ENCODE data around the gene AXIN1.
"Not testable (repeated sequence)": the region's sequence is repeated elsewhere in the genome, so short reads cannot be mapped to it uniquely, and the experiment has no call there.

AXIN1 gene

GRCh38 chr16:263944-264343 is 88.6 kb downstream of the AXIN1 start:
- H2AFZ ChIP-seq (ENCODE audit: low read depth, low read length): no peak overlapping the region
- H3K36me3 ChIP-seq (ENCODE audit: insufficient read depth, low read length): peaks cover 63% of the 10 kb centered on the region
- H3K4me3 ChIP-seq (ENCODE audit: low read length): no peak overlapping the region
- H3K27me3 ChIP-seq (ENCODE audit: insufficient read depth, low read length): no peaks in the 10 kb centered on the region
- H3K4me1 ChIP-seq (ENCODE audit: insufficient read depth, low read length): no peaks in the 10 kb centered on the region
- H3K9me3 ChIP-seq (ENCODE audit: low read length): no peaks in the 10 kb centered on the region

GRCh38 chr16:263182-263774 is 89.2 kb downstream of the AXIN1 start:
- H3K4me1 ChIP-seq (ENCODE audit: insufficient read depth, low read length): no peaks in the 10 kb centered on the region
- no peaks in the 10 kb centered on the region for H3K27me3 ChIP-seq (ENCODE audit: insufficient read depth, low read length)
- H2AFZ ChIP-seq (ENCODE audit: low read depth, low read length): no peak overlapping the region
- no peaks in the 10 kb centered on the region for H3K9me3 ChIP-seq (ENCODE audit: low read length)
- H3K4me3 ChIP-seq (ENCODE audit: low read length): no peak overlapping the region
- H3K36me3 ChIP-seq (ENCODE audit: insufficient read depth, low read length): peaks cover 63% of the 10 kb centered on the region

GRCh38 chr16:262121-262745 is 90.3 kb downstream of the AXIN1 start:
- no peaks in the 10 kb centered on the region for H3K4me1 ChIP-seq (ENCODE audit: insufficient read depth, low read length)
- H2AFZ ChIP-seq (ENCODE audit: low read depth, low read length): no peak overlapping the region
- peaks cover 63% of the 10 kb centered on the region for H3K36me3 ChIP-seq (ENCODE audit: insufficient read depth, low read length)
- H3K9me3 ChIP-seq (ENCODE audit: low read length): no peaks in the 10 kb centered on the region
- no peak overlapping the region for H3K4me3 ChIP-seq (ENCODE audit: low read length)
- no peaks in the 10 kb centered on the region for H3K27me3 ChIP-seq (ENCODE audit: insufficient read depth, low read length)

GRCh38 chr16:261031-261691 is 91.4 kb downstream of the AXIN1 start:
- no peak overlapping the region for H3K4me3 ChIP-seq (ENCODE audit: low read length)
- no peak overlapping the region for H2AFZ ChIP-seq (ENCODE audit: low read depth, low read length)
- peaks cover 67% of the 10 kb centered on the region for H3K36me3 ChIP-seq (ENCODE audit: insufficient read depth, low read length)
- H3K4me1 ChIP-seq (ENCODE audit: insufficient read depth, low read length): no peaks in the 10 kb centered on the region
- H3K27me3 ChIP-seq (ENCODE audit: insufficient read depth, low read length): no peaks in the 10 kb centered on the region
- no peaks in the 10 kb centered on the region for H3K9me3 ChIP-seq (ENCODE audit: low read length)

GRCh38 chr16:260326-260725 is 92.2 kb downstream of the AXIN1 start:
- Histone ChIP-seq H3K27me3 (ENCODE audit: insufficient read depth, low read length) (no peaks in the 10 kb centered on the region), H2AFZ (ENCODE audit: low read depth, low read length) (no peak overlapping the region), H3K36me3 (ENCODE audit: insufficient read depth, low read length) (peaks cover 69% of the 10 kb centered on the region), H3K9me3 (ENCODE audit: low read length) (peaks cover 4% of the 10 kb centered on the region), H3K4me1 (ENCODE audit: insufficient read depth, low read length) (no peaks in the 10 kb centered on the region), H3K4me3 (ENCODE audit: low read length) (no peak overlapping the region)

- Histone ChIP-seq H3K36me3 (ENCODE audit: insufficient read depth, low read length) (peaks cover 67% of the 10 kb centered on the region), H3K27me3 (ENCODE audit: insufficient read depth, low read length) (no peaks in the 10 kb centered on the region), H3K9me3 (ENCODE audit: low read length) (peaks cover 4% of the 10 kb centered on the region)
Measured at GRCh38 chr16:259814-260253, 92.7 kb downstream of the AXIN1 start.

GRCh38 chr16:259226-259625 is 93.3 kb downstream of the AXIN1 start:
- H3K27me3 ChIP-seq (ENCODE audit: insufficient read depth, low read length): no peaks in the 10 kb centered on the region
- H3K9me3 ChIP-seq (ENCODE audit: low read length): peaks cover 4% of the 10 kb centered on the region
- H2AFZ ChIP-seq (ENCODE audit: low read depth, low read length): no peak overlapping the region
- peaks cover 64% of the 10 kb centered on the region for H3K36me3 ChIP-seq (ENCODE audit: insufficient read depth, low read length)
- H3K4me1 ChIP-seq (ENCODE audit: insufficient read depth, low read length): no peaks in the 10 kb centered on the region
- H3K4me3 ChIP-seq (ENCODE audit: low read length): no peak overlapping the region

More at GRCh38 chr16:259814-260253, 92.7 kb downstream of the AXIN1 start:
- Histone ChIP-seq H3K4me3 (ENCODE audit: low read length) (no peak overlapping the region), H3K4me1 (ENCODE audit: insufficient read depth, low read length) (no peaks in the 10 kb centered on the region), H2AFZ (ENCODE audit: low read depth, low read length) (no peak overlapping the region)

- not testable (repeated sequence) for H3K4me3 ChIP-seq (ENCODE audit: low read length); H2AFZ ChIP-seq (ENCODE audit: low read depth, low read length); H3K9me3 ChIP-seq (ENCODE audit: low read length); H3K4me1 ChIP-seq (ENCODE audit: insufficient read depth, low read length); H3K27me3 ChIP-seq (ENCODE audit: insufficient read depth, low read length)
- H3K36me3 ChIP-seq (ENCODE audit: insufficient read depth, low read length): peaks cover 62% of the 10 kb centered on the region
Measured at GRCh38 chr16:258091-258490, 94.4 kb downstream of the AXIN1 start.

GRCh38 chr16:255183-255582 is 97.3 kb downstream of the AXIN1 start:
- no peaks in the 10 kb centered on the region for H3K4me1 ChIP-seq (ENCODE audit: insufficient read depth, low read length)
- peaks cover 4% of the 10 kb centered on the region for H3K9me3 ChIP-seq (ENCODE audit: low read length)
- no peak overlapping the region for H2AFZ ChIP-seq (ENCODE audit: low read depth, low read length)
- H3K4me3 ChIP-seq (ENCODE audit: low read length): no peak overlapping the region
- H3K27me3 ChIP-seq (ENCODE audit: insufficient read depth, low read length): no peaks in the 10 kb centered on the region
- peaks cover 52% of the 10 kb centered on the region for H3K36me3 ChIP-seq (ENCODE audit: insufficient read depth, low read length)

GRCh38 chr16:254461-254860 is 98.1 kb downstream of the AXIN1 start:
- H3K4me3 ChIP-seq (ENCODE audit: low read length): no peak overlapping the region
- H3K9me3 ChIP-seq (ENCODE audit: low read length): peaks cover 4% of the 10 kb centered on the region
- H3K36me3 ChIP-seq (ENCODE audit: insufficient read depth, low read length): peaks cover 47% of the 10 kb centered on the region
- H2AFZ ChIP-seq (ENCODE audit: low read depth, low read length): no peak overlapping the region
- no peaks in the 10 kb centered on the region for H3K27me3 ChIP-seq (ENCODE audit: insufficient read depth, low read length)
- no peaks in the 10 kb centered on the region for H3K4me1 ChIP-seq (ENCODE audit: insufficient read depth, low read length)

- peaks cover 46% of the 10 kb centered on the region for H3K36me3 ChIP-seq (ENCODE audit: insufficient read depth, low read length)
- peaks cover 4% of the 10 kb centered on the region for H3K9me3 ChIP-seq (ENCODE audit: low read length)
- no peak overlapping the region for H3K4me3 ChIP-seq (ENCODE audit: low read length)
- H3K27me3 ChIP-seq (ENCODE audit: insufficient read depth, low read length): no peaks in the 10 kb centered on the region
- H3K4me1 ChIP-seq (ENCODE audit: insufficient read depth, low read length): no peaks in the 10 kb centered on the region
- H2AFZ ChIP-seq (ENCODE audit: low read depth, low read length): no peak overlapping the region
Measured at GRCh38 chr16:253833-254232, 98.7 kb downstream of the AXIN1 start.

GRCh38 chr16:252366-253337 is 99.9 kb downstream of the AXIN1 start:
- H3K4me1 ChIP-seq (ENCODE audit: insufficient read depth, low read length): no peaks in the 10 kb centered on the region
- H3K9me3 ChIP-seq (ENCODE audit: low read length): peaks cover 4% of the 10 kb centered on the region
- no peak overlapping the region for H2AFZ ChIP-seq (ENCODE audit: low read depth, low read length)
- peaks cover 46% of the 10 kb centered on the region for H3K36me3 ChIP-seq (ENCODE audit: insufficient read depth, low read length)
- no peaks in the 10 kb centered on the region for H3K27me3 ChIP-seq (ENCODE audit: insufficient read depth, low read length)
- no peak overlapping the region for H3K4me3 ChIP-seq (ENCODE audit: low read length)

GRCh38 chr16:249431-249830 is 103.1 kb downstream of the AXIN1 start:
- no peaks in the 10 kb centered on the region for H3K27me3 ChIP-seq (ENCODE audit: insufficient read depth, low read length)
- no peak overlapping the region for H3K4me3 ChIP-seq (ENCODE audit: low read length)
- H3K36me3 ChIP-seq (ENCODE audit: insufficient read depth, low read length): peaks cover 35% of the 10 kb centered on the region
- no peaks in the 10 kb centered on the region for H3K4me1 ChIP-seq (ENCODE audit: insufficient read depth, low read length)
- no peaks in the 10 kb centered on the region for H3K9me3 ChIP-seq (ENCODE audit: low read length)
- no peak overlapping the region for H2AFZ ChIP-seq (ENCODE audit: low read depth, low read length)

Measured in neuron (in vitro differentiated cells).